ENCODE measurements around the gene PLCG1. TPM values are rescaled to one million over a fixed set of nuclear protein-coding genes. Genes with fewer than 3 reads are reported as not detected.

The PLCG1 gene
- total and polyA plus RNA-seq, 10 donors: 28.0 to 144 (median 117) TPM

DNA sequence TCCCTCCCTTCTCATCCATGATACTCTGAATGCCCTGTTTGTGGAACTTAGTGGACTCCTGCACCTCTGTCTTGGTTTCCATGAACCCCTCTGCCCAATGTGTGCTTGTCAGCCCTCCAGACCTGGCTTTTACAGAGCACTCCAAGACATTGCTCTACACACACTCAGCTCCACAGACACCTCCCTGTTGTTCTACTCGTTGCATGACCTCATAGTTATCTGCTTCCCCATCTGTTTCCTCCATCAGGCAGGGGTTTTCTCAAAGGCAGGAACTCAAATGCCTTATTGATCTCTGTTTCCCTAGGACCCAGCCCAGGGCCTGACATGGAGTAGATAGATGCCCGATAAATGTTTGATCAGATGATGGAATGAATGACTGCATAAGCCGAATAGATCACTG is 13.3 kb downstream of the PLCG1 start:
- H3K9me3 ChIP-seq: no peaks in the 10 kb centered on the region

GRCh38 chr20:41151134-41151869 is 14.0 kb downstream of the PLCG1 start:
- H3K4me1 ChIP-seq: peaks cover 61 to 100% (median 90%) of the 10 kb centered on the region in 6 donors
- no peaks in the 10 kb centered on the region for H3K27me3 ChIP-seq (replicated peaks in 1 of 7)
- H3K9me3 ChIP-seq: no peaks in the 10 kb centered on the region
- H3K36me3 ChIP-seq: no peaks in the 10 kb centered on the region
- no peak overlapping the region for H3K4me3 ChIP-seq
- TF ChIP-seq CTCF (IDR thresholded peaks at IDR 0.05 in 8 of 11, conservative IDR thresholded peaks at IDR 0.05 in 3 of 11): no peak
- no peak for TF ChIP-seq POLR2AphosphoS5 (IDR thresholded peaks at IDR 0.05)
- no peak for TF ChIP-seq POLR2A (IDR thresholded peaks at IDR 0.05)
- peak overlapping the region in 4 of 8 donors; percentile 44 to 91 (median 66) for H3K27ac ChIP-seq
- WGBS, 5 donors: 83 to 92% (median 87%) methylated on average over 5 of the region's 5 CpGs
- intact Hi-C loops (cut with DNase I; ENCODE audit: low total_unique reads): no loop called here
- DNase-seq: no peak

More for the DNA sequence above, 13.3 kb downstream of the PLCG1 start:
- WGBS, 5 donors: 19 to 33% (median 22%) methylated on average over 3 of the region's 3 CpGs
- no peak for DNase-seq
- Histone ChIP-seq H3K27me3 (replicated peaks in 1 of 7) (no peaks in the 10 kb centered on the region), H3K4me3 (no peak overlapping the region), H3K27ac (peak overlapping the region in 4 of 8 donors; percentile 35 to 91 (median 50)), H3K36me3 (no peaks in the 10 kb centered on the region), H3K4me1 (peaks cover 61 to 100% (median 90%) of the 10 kb centered on the region in 6 donors)
- TF ChIP-seq POLR2AphosphoS5 (IDR thresholded peaks at IDR 0.05): peak in 1 of 3 donors; percentile 51
- TF ChIP-seq CTCF (IDR thresholded peaks at IDR 0.05 in 8 of 11, conservative IDR thresholded peaks at IDR 0.05 in 3 of 11): no peak
- intact Hi-C loops (cut with DNase I; ENCODE audit: low total_unique reads): no loop called here

DNA sequence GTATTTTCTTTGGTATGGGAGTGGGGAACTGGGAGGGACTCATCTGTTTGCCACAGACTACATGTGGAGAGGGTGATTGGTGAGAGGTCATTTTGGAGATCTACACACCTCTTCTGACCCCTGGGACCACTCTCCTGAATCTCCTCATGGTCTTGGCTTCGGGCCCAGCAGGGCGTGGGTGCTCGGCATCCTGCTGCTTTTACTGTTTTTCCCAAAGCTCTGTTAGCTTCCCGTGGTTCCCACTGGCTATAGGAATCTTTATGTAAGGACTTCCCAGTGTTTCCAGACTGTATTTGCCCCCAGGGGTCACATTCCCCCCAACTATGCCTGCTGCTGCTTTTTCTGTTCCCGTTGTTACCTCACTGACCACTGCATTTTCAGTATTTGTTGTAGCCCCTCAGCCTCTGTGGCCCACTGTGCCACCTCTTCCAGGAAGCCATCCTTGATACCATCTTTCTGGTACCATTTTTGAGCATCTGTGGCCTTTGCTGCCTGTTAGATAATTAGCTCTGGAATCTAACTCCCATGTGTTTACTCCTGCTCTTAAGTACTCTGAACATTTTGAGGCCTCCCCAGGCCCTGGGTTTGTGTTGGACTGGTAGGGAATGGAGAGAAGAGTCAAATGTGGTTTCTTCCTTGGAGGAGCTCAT is 14.9 kb downstream of the PLCG1 start:
- H3K36me3 ChIP-seq: no peaks in the 10 kb centered on the region
- peak overlapping the region in 7 of 8 donors; percentile 11 to 91 (median 46) for H3K27ac ChIP-seq
- TF ChIP-seq POLR2AphosphoS5 (IDR thresholded peaks at IDR 0.05): no peak
- no peak for TF ChIP-seq POLR2A (IDR thresholded peaks at IDR 0.05)
- TF ChIP-seq CTCF (IDR thresholded peaks at IDR 0.05 in 8 of 11, conservative IDR thresholded peaks at IDR 0.05 in 3 of 11): no peak
- H3K9me3 ChIP-seq: no peaks in the 10 kb centered on the region
- H3K27me3 ChIP-seq (replicated peaks in 1 of 7): no peaks in the 10 kb centered on the region
- intact Hi-C loops (cut with DNase I; ENCODE audit: low total_unique reads): no loop called here
- WGBS, 5 donors: 62 to 75% (median 68%) methylated on average over 5 of the region's 5 CpGs
- peaks cover 59 to 100% (median 90%) of the 10 kb centered on the region in 6 donors for H3K4me1 ChIP-seq
- no peak overlapping the region for H3K4me3 ChIP-seq
- no peak for DNase-seq
